Measurements from ENCODE around the gene TRIM71. TPM values are rescaled to one million over a fixed set of nuclear protein-coding genes. Genes with fewer than 3 reads are reported as not detected.

TRIM71 gene
- total RNA-seq, 2 donors from 2014 or later, result 11.1 TPM; not detected in 1

DNA sequence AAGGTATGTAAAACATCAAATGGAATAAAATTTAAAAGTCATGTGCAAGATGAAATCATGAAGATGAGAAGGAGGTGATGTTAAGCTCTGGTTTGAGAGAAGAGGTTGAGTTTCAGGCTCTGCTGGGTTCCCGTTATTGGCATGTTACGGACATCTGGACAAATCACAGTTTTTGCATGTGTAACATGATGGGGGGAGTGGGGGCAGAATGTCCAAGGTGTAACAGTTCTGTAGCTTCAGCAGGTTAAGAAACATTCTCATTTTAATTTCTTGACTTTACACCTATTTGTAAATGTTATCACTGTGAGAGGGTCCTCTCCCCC lies 17.2 kb downstream of the TRIM71 start:
- no peak overlapping the region for H3K4me3 ChIP-seq
- peaks cover 2% of the 10 kb centered on the region for H3K27me3 ChIP-seq (replicated peaks; ENCODE audit: insufficient read depth)
- 95% methylated on average over 2 of the region's 2 CpGs for WGBS
- intact Hi-C loops (cut with DNase I), result no loop called here
- no peaks in the 10 kb centered on the region for H3K9me3 ChIP-seq
- no peaks in the 10 kb centered on the region for H3K4me1 ChIP-seq (replicated peaks)
- DNase-seq (ENCODE audit: low spot score), result no peak
- no peak overlapping the region for H3K27ac ChIP-seq
- no peak for TF ChIP-seq POLR2A (IDR thresholded peaks at IDR 0.05)
- TF ChIP-seq, protein P1, sequence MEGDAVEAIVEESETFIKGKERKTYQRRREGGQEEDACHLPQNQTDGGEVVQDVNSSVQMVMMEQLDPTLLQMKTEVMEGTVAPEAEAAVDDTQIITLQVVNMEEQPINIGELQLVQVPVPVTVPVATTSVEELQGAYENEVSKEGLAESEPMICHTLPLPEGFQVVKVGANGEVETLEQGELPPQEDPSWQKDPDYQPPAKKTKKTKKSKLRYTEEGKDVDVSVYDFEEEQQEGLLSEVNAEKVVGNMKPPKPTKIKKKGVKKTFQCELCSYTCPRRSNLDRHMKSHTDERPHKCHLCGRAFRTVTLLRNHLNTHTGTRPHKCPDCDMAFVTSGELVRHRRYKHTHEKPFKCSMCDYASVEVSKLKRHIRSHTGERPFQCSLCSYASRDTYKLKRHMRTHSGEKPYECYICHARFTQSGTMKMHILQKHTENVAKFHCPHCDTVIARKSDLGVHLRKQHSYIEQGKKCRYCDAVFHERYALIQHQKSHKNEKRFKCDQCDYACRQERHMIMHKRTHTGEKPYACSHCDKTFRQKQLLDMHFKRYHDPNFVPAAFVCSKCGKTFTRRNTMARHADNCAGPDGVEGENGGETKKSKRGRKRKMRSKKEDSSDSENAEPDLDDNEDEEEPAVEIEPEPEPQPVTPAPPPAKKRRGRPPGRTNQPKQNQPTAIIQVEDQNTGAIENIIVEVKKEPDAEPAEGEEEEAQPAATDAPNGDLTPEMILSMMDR (IDR thresholded peaks at IDR 0.05), result no peak
- TF ChIP-seq POLR2AphosphoS5 (IDR thresholded peaks at IDR 0.05), result no peak
- no peaks in the 10 kb centered on the region for H3K36me3 ChIP-seq

DNA sequence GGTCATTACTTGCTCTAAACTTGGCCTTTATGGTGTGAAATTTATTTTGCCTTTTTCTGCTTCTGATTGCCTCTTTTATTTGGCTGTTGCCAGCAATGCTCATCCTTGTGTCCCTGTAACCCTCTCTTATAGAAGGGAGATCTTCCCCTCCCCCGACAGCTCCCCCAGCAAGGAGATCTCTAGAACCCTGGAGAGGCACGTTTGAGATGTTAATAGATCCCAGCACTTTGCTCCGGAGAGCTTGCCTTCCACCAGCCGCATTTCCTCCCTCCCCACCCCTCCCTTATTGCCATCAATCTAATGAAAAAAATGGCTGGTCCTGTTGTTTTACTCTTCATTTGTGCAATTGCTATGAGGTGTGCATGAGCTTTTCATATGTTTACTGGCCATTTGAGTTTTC lies 18.2 kb downstream of the TRIM71 start:
- intact Hi-C loops (cut with DNase I), result no loop called here
- DNase-seq (ENCODE audit: low spot score), result no peak
- peaks cover 2% of the 10 kb centered on the region for H3K27me3 ChIP-seq (replicated peaks; ENCODE audit: insufficient read depth)
- TF ChIP-seq POLR2AphosphoS5 (IDR thresholded peaks at IDR 0.05) (no peak), POLR2A (IDR thresholded peaks at IDR 0.05) (no peak)
- TF ChIP-seq, protein P1 (IDR thresholded peaks at IDR 0.05), result no peak
- no peaks in the 10 kb centered on the region for H3K9me3 ChIP-seq
- H3K36me3 ChIP-seq, result no peaks in the 10 kb centered on the region
- no peak overlapping the region for H3K27ac ChIP-seq
- H3K4me3 ChIP-seq, result no peak overlapping the region
- H3K4me1 ChIP-seq (replicated peaks), result no peaks in the 10 kb centered on the region
- 71% methylated on average over 4 of the region's 4 CpGs for WGBS

DNA sequence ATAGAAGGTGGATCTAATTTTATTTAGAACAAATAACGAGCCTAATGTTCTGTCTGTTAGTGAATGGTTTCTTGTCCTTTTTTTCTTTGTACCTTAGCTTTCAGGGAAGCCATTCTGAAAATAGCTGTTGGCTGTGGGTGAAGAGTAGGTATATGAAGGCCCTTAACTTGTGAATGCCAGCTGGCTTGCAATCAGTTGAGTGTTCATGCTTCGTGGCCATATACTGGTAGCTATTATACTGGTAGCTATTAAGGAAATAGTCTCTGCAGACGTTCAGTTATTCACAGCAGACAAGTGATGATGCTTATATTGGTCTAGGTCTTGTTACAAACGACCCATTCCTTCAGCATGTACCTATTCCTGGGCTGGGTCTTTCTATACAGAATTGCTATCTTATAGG lies 18.8 kb downstream of the TRIM71 start:
- intact Hi-C loops (cut with DNase I), result no loop called here
- Histone ChIP-seq H3K4me3 (no peak overlapping the region), H3K36me3 (no peaks in the 10 kb centered on the region), H3K27me3 (replicated peaks; ENCODE audit: insufficient read depth) (peaks cover 2% of the 10 kb centered on the region), H3K27ac (no peak overlapping the region), H3K4me1 (replicated peaks) (no peaks in the 10 kb centered on the region), H3K9me3 (no peaks in the 10 kb centered on the region)
- TF ChIP-seq POLR2AphosphoS5 (IDR thresholded peaks at IDR 0.05) (no peak), POLR2A (IDR thresholded peaks at IDR 0.05) (no peak)
- TF ChIP-seq, protein P1 (IDR thresholded peaks at IDR 0.05), result no peak
- no peak for DNase-seq (ENCODE audit: low spot score)
- 66% methylated on average over 4 of the region's 4 CpGs for WGBS

- Histone ChIP-seq H3K27ac (no peak overlapping the region), H3K27me3 (replicated peaks; ENCODE audit: insufficient read depth) (peaks cover 2% of the 10 kb centered on the region), H3K4me3 (no peak overlapping the region), H3K9me3 (no peaks in the 10 kb centered on the region), H3K4me1 (replicated peaks) (no peaks in the 10 kb centered on the region), H3K36me3 (no peaks in the 10 kb centered on the region)
- TF ChIP-seq POLR2AphosphoS5 (IDR thresholded peaks at IDR 0.05), result no peak
- TF ChIP-seq POLR2A (IDR thresholded peaks at IDR 0.05), result no peak
- TF ChIP-seq, protein P1 (IDR thresholded peaks at IDR 0.05), result no peak
- WGBS, result 90% methylated on average over 11 of the region's 11 CpGs
- intact Hi-C loops (cut with DNase I), result no loop called here
- DNase-seq (ENCODE audit: low spot score), result no peak
Measured at GRCh38 chr3:32837366-32837765, 19.6 kb downstream of the TRIM71 start.

DNA sequence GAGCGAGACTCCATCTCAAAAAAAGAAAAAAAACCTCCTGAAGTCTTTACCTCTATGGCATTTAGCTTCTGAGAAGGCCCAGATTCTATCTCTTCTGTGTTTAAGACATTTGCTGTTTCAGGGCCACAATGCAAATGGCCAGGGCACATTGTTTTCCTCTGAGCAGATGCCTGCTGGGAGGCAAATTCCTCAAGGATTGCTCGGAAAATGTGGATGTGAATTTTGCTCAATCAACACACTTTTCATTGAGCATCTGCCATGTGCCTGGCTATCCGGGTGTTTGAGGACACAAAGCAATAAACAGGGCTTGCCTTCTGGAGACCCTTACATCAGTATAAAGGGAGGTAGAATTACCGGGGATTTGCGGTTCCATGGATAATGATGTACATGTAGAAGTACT lies 20.0 kb downstream of the TRIM71 start:
- H3K4me1 ChIP-seq (replicated peaks), result no peaks in the 10 kb centered on the region
- no peak for TF ChIP-seq POLR2AphosphoS5 (IDR thresholded peaks at IDR 0.05)
- TF ChIP-seq, protein P1 (IDR thresholded peaks at IDR 0.05), result no peak
- TF ChIP-seq POLR2A (IDR thresholded peaks at IDR 0.05), result no peak
- H3K9me3 ChIP-seq, result no peaks in the 10 kb centered on the region
- DNase-seq (ENCODE audit: low spot score), result no peak
- no peak overlapping the region for H3K4me3 ChIP-seq
- H3K27me3 ChIP-seq (replicated peaks; ENCODE audit: insufficient read depth), result peaks cover 2% of the 10 kb centered on the region
- intact Hi-C loops (cut with DNase I), result no loop called here
- no peak overlapping the region for H3K27ac ChIP-seq
- H3K36me3 ChIP-seq, result no peaks in the 10 kb centered on the region
- WGBS, result 95% methylated on average over 5 of the region's 5 CpGs

Data from prostate gland (tissue), 2 donors.